NCI-H1417 (cell line): ENCODE data around the gene BCL2L11.
A peak's percentile ranks its signal among the peaks of the same experiment; 100 is the strongest.

Experiments used
- DNase-seq, 3 experiments: peaks; one replicate each; lab custom pipeline; 2025; lab: John Stamatoyannopoulos, UW

The BCL2L11 gene

GRCh38 chr2:111168528-111169239 lies 48.0 kb downstream of the BCL2L11 start:
- DNase-seq: peak in 1 of 3 experiments; percentile 23

- no peak for DNase-seq
These were observed 48.6 kb downstream of the BCL2L11 start for GRCh38 chr2:111169268-111169667.

GRCh38 chr2:111169924-111170323 lies 49.2 kb downstream of the BCL2L11 start:
- DNase-seq: no peak

GRCh38 chr2:111171337-111171930 lies 50.7 kb downstream of the BCL2L11 start:
- no peak for DNase-seq

- no peak for DNase-seq
These were observed 52.0 kb downstream of the BCL2L11 start for GRCh38 chr2:111172666-111173065.

GRCh38 chr2:111173338-111173737 lies 52.6 kb downstream of the BCL2L11 start:
- no peak for DNase-seq

- DNase-seq: no peak
These were observed 53.1 kb downstream of the BCL2L11 start for GRCh38 chr2:111173856-111174255.

GRCh38 chr2:111175615-111176014 lies 54.9 kb downstream of the BCL2L11 start:
- DNase-seq: no peak

GRCh38 chr2:111176388-111176787 lies 55.7 kb downstream of the BCL2L11 start:
- no peak for DNase-seq

- DNase-seq: no peak
These were observed 56.2 kb downstream of the BCL2L11 start for GRCh38 chr2:111176867-111177266.

GRCh38 chr2:111178296-111178695 lies 57.6 kb downstream of the BCL2L11 start:
- DNase-seq: no peak

- DNase-seq: peak in 1 of 3 experiments; percentile 15
These were observed 58.2 kb downstream of the BCL2L11 start for GRCh38 chr2:111178730-111179405.

- DNase-seq: no peak
These were observed 61.4 kb downstream of the BCL2L11 start for GRCh38 chr2:111182121-111182520.

- DNase-seq: no peak
These were observed 62.0 kb downstream of the BCL2L11 start for GRCh38 chr2:111182740-111183139.

- DNase-seq: no peak
These were observed 64.1 kb downstream of the BCL2L11 start for GRCh38 chr2:111184725-111185310.

GRCh38 chr2:111185361-111186022 lies 64.8 kb downstream of the BCL2L11 start:
- peak in 1 of 3 experiments; percentile 36 for DNase-seq

GRCh38 chr2:111186121-111186715 lies 65.5 kb downstream of the BCL2L11 start:
- no peak for DNase-seq

GRCh38 chr2:111186933-111187332 lies 66.2 kb downstream of the BCL2L11 start:
- DNase-seq: no peak

GRCh38 chr2:111188681-111189080 lies 68.0 kb downstream of the BCL2L11 start:
- DNase-seq: no peak

- no peak for DNase-seq
These were observed 68.4 kb downstream of the BCL2L11 start for GRCh38 chr2:111189106-111189505.

GRCh38 chr2:111190816-111191540 lies 70.3 kb downstream of the BCL2L11 start:
- DNase-seq: no peak
